ENCODE measurements around the gene THBD. TPM values are rescaled to one million over a fixed set of nuclear protein-coding genes. Genes with fewer than 3 reads are reported as not detected.

THBD gene
- total RNA-seq, 1 donor, result 0.36 TPM

DNA sequence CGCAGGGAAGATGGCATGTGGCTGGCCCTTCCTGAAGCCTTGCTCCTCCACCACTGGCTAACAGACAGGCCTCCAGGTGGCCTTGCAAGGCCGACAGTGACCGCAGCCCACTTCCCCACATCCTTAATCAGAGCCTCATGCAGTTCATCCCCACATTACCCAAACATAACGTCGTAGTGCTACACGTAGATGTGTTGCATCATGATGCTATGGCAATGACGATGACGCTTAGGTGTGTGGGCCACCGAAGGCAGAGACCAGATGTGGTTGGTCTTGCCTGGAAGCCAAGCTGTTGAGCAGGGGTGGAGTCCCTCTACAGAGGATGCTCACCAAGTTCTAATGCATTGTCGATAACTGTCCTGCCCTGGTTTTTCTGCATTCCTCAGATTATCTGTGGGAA is 31.0 kb upstream of the THBD start:
- H3K27me3 ChIP-seq (ENCODE audit: insufficient read depth, low read length), result peaks cover 17% of the 10 kb centered on the region
- H3K9me3 ChIP-seq (ENCODE audit: low read depth, low read length), result no peaks in the 10 kb centered on the region
- no peak overlapping the region for H3K4me3 ChIP-seq (ENCODE audit: insufficient read depth, low read length)
- no peak overlapping the region for H2AFZ ChIP-seq (ENCODE audit: low read length)
- no peak for DNase-seq (ENCODE audit: insufficient read length, low spot score, missing footprints)
- no peaks in the 10 kb centered on the region for H4K20me1 ChIP-seq (ENCODE audit: insufficient read depth, low read length)
- TF ChIP-seq, protein P1, sequence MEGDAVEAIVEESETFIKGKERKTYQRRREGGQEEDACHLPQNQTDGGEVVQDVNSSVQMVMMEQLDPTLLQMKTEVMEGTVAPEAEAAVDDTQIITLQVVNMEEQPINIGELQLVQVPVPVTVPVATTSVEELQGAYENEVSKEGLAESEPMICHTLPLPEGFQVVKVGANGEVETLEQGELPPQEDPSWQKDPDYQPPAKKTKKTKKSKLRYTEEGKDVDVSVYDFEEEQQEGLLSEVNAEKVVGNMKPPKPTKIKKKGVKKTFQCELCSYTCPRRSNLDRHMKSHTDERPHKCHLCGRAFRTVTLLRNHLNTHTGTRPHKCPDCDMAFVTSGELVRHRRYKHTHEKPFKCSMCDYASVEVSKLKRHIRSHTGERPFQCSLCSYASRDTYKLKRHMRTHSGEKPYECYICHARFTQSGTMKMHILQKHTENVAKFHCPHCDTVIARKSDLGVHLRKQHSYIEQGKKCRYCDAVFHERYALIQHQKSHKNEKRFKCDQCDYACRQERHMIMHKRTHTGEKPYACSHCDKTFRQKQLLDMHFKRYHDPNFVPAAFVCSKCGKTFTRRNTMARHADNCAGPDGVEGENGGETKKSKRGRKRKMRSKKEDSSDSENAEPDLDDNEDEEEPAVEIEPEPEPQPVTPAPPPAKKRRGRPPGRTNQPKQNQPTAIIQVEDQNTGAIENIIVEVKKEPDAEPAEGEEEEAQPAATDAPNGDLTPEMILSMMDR (IDR thresholded peaks at IDR 0.05; ENCODE audit: extremely low read depth, low read depth, low read length), result no peak
- no peak overlapping the region for H3K4me2 ChIP-seq (ENCODE audit: insufficient read depth, low read length)
- H3K79me2 ChIP-seq (ENCODE audit: insufficient read depth, low read length), result no peaks in the 10 kb centered on the region
- H3K4me1 ChIP-seq (ENCODE audit: insufficient read depth, low read length), result no peaks in the 10 kb centered on the region
- H3K27ac ChIP-seq (ENCODE audit: low read depth, low read length), result no peak overlapping the region
- H3K36me3 ChIP-seq (ENCODE audit: insufficient read depth, low read length), result no peaks in the 10 kb centered on the region

DNA sequence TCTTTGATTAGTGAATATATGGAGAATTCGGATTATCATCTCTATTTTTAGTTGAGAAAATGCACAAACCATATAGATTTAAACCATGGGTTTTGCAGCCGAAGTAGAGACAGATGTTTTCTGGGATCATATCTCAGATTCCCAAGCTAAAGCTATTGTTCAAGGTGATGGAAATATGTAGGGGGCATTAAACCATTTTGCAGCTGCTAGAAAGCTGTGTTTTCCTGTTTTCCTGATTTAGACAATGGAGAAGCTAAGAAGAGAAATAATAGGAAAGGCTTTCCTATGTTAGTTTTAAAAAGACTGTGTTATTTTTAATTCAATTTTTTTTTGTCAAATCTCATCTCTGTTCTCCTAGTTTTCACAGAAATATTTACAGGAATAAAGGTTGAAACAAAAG is 30.5 kb upstream of the THBD start:
- TF ChIP-seq, protein P1 (IDR thresholded peaks at IDR 0.05; ENCODE audit: extremely low read depth, low read depth, low read length), result no peak
- Histone ChIP-seq H4K20me1 (ENCODE audit: insufficient read depth, low read length) (no peaks in the 10 kb centered on the region), H3K4me1 (ENCODE audit: insufficient read depth, low read length) (no peaks in the 10 kb centered on the region), H3K4me3 (ENCODE audit: insufficient read depth, low read length) (no peak overlapping the region), H3K4me2 (ENCODE audit: insufficient read depth, low read length) (no peak overlapping the region), H3K79me2 (ENCODE audit: insufficient read depth, low read length) (no peaks in the 10 kb centered on the region), H3K27me3 (ENCODE audit: insufficient read depth, low read length) (peaks cover 17% of the 10 kb centered on the region), H3K9me3 (ENCODE audit: low read depth, low read length) (no peaks in the 10 kb centered on the region), H3K27ac (ENCODE audit: low read depth, low read length) (no peak overlapping the region), H3K36me3 (ENCODE audit: insufficient read depth, low read length) (no peaks in the 10 kb centered on the region), H2AFZ (ENCODE audit: low read length) (no peak overlapping the region)
- no peak for DNase-seq (ENCODE audit: insufficient read length, low spot score, missing footprints)

DNA sequence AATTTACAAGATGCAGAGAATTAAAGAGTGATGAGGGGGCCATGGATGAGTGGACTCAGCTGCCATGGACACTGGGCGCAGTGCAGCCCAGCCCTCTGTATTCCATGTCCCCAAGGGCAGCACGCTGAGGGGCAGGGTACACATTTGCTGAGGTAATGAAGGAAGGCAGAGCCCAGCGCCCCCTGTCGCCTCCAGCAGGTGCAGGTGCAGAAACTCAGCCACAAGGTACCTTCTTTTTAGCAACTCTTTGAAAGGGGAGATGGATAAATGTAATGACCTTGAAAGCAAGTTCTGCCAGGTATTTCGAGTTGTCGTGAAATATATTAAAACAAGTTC is 29.5 kb upstream of the THBD start:
- no peak overlapping the region for H3K27ac ChIP-seq (ENCODE audit: low read depth, low read length)
- no peak for DNase-seq (ENCODE audit: insufficient read length, low spot score, missing footprints)
- no peak overlapping the region for H3K4me3 ChIP-seq (ENCODE audit: insufficient read depth, low read length)
- TF ChIP-seq, protein P1 (IDR thresholded peaks at IDR 0.05; ENCODE audit: extremely low read depth, low read depth, low read length), result no peak
- no peak overlapping the region for H3K4me2 ChIP-seq (ENCODE audit: insufficient read depth, low read length)
- no peaks in the 10 kb centered on the region for H3K4me1 ChIP-seq (ENCODE audit: insufficient read depth, low read length)
- H3K27me3 ChIP-seq (ENCODE audit: insufficient read depth, low read length), result peaks cover 17% of the 10 kb centered on the region
- no peaks in the 10 kb centered on the region for H3K79me2 ChIP-seq (ENCODE audit: insufficient read depth, low read length)
- H2AFZ ChIP-seq (ENCODE audit: low read length), result no peak overlapping the region
- H3K36me3 ChIP-seq (ENCODE audit: insufficient read depth, low read length), result no peaks in the 10 kb centered on the region
- no peaks in the 10 kb centered on the region for H3K9me3 ChIP-seq (ENCODE audit: low read depth, low read length)
- H4K20me1 ChIP-seq (ENCODE audit: insufficient read depth, low read length), result no peaks in the 10 kb centered on the region

DNA sequence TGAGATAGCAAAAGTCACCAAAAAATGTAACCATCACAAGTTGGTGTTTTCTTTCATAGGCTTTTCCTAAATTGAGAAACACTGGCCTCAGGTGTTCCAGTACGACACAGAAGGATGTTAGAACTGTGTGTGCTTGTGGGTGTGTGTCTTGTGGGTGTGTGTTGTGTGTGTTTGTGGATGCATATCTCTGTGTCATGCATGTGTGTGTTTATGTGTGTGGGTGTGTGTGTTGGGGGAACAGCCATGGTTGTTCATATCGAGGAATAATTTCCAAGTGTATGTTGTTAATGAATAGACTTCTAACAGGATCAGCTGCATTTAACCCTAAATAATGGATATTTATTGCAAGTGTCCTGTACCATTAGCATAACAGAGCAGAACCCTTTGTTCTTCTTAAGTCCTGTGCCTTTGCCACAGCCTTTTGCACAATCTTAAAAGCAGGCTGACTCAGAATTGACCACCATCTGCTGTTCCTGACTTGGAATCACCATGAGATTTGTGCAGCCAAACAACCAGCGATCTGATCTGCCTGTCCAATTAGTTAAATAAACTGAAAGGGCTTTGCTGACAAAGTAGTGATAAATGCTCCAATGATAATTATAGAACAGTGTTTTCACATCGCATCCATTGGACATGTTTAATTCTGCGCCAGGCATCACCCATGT is 29.0 kb upstream of the THBD start:
- Histone ChIP-seq H3K4me3 (ENCODE audit: insufficient read depth, low read length) (no peak overlapping the region), H3K27me3 (ENCODE audit: insufficient read depth, low read length) (peaks cover 17% of the 10 kb centered on the region), H3K36me3 (ENCODE audit: insufficient read depth, low read length) (no peaks in the 10 kb centered on the region), H2AFZ (ENCODE audit: low read length) (no peak overlapping the region), H3K27ac (ENCODE audit: low read depth, low read length) (no peak overlapping the region), H4K20me1 (ENCODE audit: insufficient read depth, low read length) (no peaks in the 10 kb centered on the region), H3K4me1 (ENCODE audit: insufficient read depth, low read length) (no peaks in the 10 kb centered on the region), H3K9me3 (ENCODE audit: low read depth, low read length) (no peaks in the 10 kb centered on the region), H3K4me2 (ENCODE audit: insufficient read depth, low read length) (no peak overlapping the region), H3K79me2 (ENCODE audit: insufficient read depth, low read length) (no peaks in the 10 kb centered on the region)
- DNase-seq (ENCODE audit: insufficient read length, low spot score, missing footprints), result no peak
- TF ChIP-seq, protein P1 (IDR thresholded peaks at IDR 0.05; ENCODE audit: extremely low read depth, low read depth, low read length), result no peak
